HG03095 (cell line): ENCODE data around the gene ZNF804B.

Source experiments
- ATAC-seq: cut with Tn5 transposase; IDR thresholded peaks from one replicate; pipeline ENCODE4 v1.9.1; 2021; ENCODE audit warnings: moderate library complexity; ENCODE audit not compliant: unreplicated experiment

Gene ZNF804B

GRCh38 chr7:88965371-88965770, 205.9 kb downstream of the ZNF804B start:
- ATAC-seq = no peak

DNA sequence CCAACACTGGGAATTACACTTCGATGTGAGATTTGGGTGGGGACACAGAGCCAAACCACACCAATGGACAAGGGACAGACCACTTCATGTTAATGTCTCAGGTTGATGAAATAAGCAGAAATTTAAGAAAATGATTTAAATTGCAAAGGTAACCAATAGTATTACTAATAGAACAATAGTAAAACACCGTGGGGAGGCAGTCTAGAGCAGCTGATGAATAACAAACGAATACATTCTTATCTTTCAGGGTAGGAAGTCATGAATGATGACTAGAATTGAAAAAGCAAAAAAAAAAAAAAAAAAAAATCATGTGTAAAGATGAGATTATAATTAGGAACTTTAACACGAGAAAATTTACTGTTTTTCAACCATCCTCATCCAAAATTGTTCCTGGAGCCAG, 207.9 kb downstream of the ZNF804B start:
- ATAC-seq = no peak

DNA sequence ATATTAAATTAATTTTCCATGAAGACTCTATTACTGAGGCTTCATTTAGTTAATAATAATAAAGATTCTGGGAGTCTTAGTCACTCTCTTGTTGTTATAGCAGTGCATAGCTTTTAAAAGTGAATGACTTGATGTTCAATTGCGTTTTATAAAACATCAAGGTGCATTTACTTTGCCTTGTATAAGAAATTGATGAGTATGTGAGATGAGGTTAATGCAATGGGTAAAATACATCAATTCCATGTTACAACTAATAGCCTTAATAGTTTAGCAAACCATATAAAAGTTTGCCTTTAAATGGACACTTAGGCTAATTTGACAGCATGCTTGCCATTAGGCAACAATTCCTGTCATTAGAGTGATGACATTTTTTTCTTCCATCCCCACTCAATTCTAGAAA, 209.7 kb downstream of the ZNF804B start:
- no peak for ATAC-seq

DNA sequence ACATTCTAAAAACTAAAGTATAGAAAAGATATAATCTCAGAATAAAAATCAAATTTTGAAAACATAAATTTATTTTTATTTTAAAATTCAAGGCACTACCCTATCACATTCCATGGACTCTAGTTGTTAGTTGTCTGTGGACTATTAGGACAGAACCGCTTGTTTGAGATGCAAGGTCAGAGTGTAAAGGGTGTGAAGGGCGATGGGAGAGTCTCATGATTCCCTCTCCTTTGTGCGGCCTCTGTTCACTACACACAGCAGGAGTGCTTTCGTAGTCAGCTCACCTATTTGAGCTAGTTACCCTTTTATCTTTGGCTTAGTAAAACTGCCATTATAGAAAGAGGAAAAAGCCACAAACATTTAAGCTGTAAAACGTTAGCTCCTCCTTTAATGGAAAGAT, 225.8 kb downstream of the ZNF804B start:
- no peak for ATAC-seq

GRCh38 chr7:89001306-89001705, 241.8 kb downstream of the ZNF804B start:
- ATAC-seq = no peak

DNA sequence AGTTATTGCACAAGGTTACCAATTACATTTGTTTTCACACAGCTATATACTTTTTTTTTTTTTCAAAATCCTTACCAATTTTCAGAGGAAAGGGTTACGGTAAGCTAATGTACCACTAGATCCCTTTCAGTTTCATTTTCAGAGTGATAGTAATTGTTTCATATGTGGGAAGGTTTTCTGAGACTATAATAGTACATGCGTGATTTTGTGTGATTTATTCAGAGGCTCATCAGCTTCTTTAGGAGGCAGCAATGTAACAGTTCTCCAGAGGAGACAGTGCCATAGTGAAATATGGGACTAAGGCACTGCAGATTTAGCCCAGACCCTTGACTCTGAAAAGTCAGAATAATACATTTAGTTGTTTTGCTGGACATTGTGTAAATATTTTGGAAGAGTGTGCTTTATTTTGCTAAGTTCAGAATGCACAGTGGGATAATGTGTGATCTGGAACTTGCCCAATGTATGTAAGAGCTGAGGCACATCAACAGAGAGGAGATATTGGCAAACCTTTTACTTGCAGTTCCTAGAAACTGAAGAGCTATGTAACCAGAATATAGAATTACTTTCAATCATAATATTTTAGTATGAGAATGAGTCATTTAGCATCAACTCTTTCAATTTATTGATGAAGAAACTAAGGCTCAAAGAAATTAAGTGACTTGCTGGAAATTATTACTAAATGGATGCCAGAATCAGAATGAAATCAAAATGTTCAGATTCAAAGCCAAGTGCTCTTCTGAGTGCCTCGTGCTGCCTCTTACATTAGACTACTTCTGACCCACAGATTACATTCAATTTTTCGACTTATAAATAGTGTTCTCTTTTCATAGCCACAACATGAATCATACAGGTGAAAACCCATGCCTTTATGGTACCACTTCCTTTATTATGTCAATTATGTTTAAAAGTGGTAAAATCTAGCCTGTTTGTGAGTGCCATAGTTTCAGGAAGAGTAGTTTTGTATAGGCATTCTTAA, 243.8 kb downstream of the ZNF804B start:
- peak; percentile 78 for ATAC-seq

GRCh38 chr7:89012016-89012415, 252.5 kb downstream of the ZNF804B start:
- no peak for ATAC-seq

GRCh38 chr7:89017695-89018094, 258.2 kb downstream of the ZNF804B start:
- ATAC-seq = no peak

GRCh38 chr7:89021741-89022140, 262.2 kb downstream of the ZNF804B start:
- no peak for ATAC-seq

DNA sequence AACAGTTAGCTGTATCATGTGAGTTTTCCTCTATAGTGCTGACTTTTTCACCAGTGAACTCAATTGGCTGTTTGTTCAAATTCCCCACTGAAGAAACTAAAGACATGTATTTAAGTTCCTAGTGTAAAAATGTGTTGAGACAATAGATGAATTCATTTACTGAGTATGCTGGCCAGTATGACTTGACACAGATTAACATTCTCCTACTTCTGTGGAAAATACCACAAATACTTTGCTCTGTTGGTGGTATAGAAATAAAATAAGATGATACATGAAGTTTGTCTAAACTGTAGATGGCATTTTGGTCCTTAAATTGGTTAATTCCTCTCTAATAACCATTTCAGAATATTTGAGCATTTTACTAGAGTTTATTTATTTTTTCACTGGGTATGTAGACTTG, 263.7 kb downstream of the ZNF804B start:
- ATAC-seq = no peak

DNA sequence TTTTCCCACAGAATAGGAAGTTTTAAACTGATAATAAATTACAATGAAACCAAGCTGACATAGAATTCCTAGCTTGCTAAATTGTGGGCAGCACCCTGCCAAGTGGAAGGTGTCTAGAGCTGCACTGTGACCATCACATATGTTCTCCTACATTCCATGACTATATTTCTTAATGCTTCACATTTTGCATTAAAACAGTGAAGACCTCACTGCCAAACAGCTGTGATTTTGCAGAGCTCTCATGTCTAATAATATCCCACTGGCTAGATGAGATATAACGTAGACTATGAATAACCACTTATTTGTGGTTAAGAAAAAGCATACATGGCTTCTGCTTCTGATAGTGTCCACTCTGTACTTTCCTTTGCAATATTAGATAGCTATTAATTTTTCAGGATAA, 264.4 kb downstream of the ZNF804B start:
- ATAC-seq = no peak

- no peak for ATAC-seq
These were observed 268.3 kb downstream of the ZNF804B start for GRCh38 chr7:89027781-89028180.

- ATAC-seq = no peak
These were observed 268.8 kb downstream of the ZNF804B start for GRCh38 chr7:89028319-89028718.

GRCh38 chr7:89029864-89030263, 270.4 kb downstream of the ZNF804B start:
- ATAC-seq = no peak

GRCh38 chr7:89041240-89041639, 281.7 kb downstream of the ZNF804B start:
- no peak for ATAC-seq

- no peak for ATAC-seq
These were observed 283.4 kb downstream of the ZNF804B start for GRCh38 chr7:89042940-89043339.

DNA sequence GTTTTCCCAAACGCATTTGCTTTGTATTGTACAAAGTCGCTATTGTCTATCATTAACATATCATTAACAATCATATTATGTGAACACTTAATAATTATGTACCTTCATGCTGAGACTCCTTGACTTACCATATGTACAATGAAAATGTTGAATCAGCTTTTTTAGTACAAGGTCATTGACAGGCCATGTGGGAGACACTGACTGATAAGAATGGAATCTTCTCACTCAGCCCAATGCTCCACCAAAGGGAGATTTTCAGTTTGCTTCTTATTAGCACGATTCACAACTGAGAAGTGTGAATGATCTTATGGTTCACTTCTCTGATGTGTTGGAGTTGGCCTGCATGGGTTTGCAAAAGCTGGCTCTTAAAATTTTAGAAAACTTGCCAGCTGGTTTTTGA, 289.5 kb downstream of the ZNF804B start:
- no peak for ATAC-seq

GRCh38 chr7:89053130-89053529, 293.6 kb downstream of the ZNF804B start:
- no peak for ATAC-seq

DNA sequence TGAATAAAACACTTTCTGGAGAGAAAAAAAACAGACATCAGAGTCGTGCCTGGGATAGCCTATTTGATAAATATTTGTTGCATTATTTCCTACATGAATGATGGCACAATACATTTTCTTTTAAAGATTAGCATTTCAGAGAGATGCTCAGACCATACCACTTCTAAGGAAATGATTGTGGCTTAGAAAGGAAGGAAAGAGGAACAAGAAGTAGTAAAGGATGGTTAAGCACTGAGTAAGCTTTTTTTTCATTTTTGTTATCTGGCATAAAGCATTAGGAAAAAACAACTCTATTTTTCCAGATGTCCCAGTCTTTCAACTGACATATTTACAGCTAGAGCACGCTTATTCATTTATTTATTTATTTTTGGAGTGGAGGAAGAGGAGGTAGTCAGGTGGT, 294.9 kb downstream of the ZNF804B start:
- no peak for ATAC-seq

DNA sequence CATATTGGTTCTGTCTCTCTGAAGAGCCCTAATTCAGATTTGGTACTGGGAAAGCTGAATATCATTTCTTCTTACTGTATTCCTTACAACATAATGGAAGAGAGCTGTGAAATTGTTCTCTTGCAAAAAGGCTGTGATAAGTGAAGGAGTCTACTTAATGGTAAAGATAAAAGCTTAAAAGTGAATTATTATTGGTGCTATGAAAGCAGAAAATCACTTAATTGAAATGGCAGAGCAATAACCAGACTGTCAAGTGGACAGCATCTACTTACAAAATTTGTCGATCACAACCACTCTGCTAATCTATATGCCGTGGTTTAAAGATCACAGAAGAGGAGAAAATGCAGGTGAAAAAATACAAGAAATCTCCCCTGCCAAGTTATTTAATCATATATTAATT, 300.7 kb downstream of the ZNF804B start:
- no peak for ATAC-seq

DNA sequence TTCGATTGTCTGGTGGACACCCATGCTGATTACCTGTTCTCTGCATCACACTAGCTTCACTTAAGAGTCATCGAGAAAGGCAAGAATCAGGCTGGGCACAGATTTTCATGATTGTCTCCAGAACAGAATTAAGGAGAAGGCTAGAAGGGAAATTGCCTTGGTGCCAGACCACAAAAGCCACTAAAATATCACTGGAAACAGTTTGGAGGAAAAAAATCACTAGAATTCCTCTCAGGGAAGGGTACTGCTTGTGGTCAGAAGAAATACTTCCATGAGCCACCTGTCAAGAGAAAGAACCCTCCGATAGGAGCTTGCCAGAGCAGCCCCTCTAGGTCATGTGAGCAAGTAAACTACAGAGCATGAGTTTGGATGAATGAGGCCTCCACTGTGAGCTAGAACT, 305.3 kb downstream of the ZNF804B start:
- no peak for ATAC-seq

GRCh38 chr7:89067048-89067447, 307.5 kb downstream of the ZNF804B start:
- ATAC-seq = no peak

GRCh38 chr7:89072081-89072480, 312.6 kb downstream of the ZNF804B start:
- ATAC-seq = no peak
